GM19452 (cell line): ENCODE data around the gene CDH15.

ENCODE experiments used
- ATAC-seq: cut with Tn5 transposase; IDR thresholded peaks from one replicate; pipeline ENCODE4 v1.9.1; 2021; ENCODE audit not compliant: unreplicated experiment

Gene CDH15

DNA sequence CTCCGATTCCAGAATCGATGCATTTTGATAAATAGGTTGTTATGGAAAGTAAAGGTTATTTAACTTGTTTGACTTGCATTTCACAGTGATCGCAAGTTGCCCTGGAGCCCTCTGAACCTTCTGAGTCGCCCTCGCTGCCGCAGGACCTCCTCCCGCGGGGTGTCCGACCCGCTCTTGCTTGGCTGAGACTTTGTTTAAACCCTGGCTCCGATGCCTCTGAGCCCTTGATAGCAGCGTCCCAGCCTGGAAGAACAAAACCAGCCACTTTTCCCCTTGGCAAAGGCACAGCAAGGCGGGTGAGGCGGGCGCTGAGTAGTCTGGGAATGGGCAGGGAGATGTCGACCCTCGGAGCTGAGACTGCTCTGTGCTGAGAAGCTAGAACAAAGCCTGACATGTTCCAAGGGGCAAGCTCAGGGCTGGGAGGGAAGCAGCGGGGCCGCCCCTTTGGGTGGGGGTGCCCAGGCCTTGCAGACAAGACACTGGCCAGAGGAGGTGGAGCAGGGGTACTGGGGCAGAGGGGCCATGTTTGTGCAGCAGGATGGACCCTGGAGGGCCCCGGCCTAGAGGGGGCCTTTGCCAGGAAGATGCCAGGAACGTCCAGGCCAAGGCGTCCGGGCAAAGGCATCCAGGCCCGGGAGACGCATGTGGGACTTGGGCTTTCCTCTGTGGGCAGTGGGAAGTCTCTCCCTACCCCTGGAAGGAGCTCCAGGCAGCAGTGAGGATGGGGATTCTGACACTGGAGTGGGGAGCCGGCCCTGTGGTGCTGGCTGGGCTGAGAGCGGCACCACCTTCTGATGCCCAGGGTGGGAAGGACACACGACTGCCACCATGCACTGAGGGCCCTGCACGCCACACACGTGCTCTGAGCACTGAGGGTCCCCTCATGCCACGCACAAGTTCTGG lies 30.3 kb upstream of the CDH15 start:
- no peak for ATAC-seq

DNA sequence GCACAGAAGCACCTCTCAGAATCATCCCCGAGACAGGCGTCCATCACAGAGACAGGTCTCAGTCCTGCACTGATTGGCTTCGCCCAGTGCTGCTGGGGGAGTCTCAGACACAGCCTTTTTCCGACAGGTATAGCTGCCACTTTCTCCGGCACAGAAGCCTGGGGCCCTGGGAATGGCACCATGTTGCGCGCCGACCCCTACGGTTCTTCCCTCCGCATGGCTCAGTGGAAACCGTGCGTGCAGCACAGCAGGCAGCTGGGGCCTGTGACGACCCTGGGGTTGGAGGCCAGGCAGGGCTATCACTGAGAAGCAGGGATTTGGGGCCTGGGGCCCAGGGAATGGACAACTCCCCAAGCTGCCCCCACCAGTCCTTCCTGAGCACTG lies 29.7 kb upstream of the CDH15 start:
- no peak for ATAC-seq

GRCh38 chr16:89142474-89143195 lies 28.9 kb upstream of the CDH15 start:
- ATAC-seq, result no peak

DNA sequence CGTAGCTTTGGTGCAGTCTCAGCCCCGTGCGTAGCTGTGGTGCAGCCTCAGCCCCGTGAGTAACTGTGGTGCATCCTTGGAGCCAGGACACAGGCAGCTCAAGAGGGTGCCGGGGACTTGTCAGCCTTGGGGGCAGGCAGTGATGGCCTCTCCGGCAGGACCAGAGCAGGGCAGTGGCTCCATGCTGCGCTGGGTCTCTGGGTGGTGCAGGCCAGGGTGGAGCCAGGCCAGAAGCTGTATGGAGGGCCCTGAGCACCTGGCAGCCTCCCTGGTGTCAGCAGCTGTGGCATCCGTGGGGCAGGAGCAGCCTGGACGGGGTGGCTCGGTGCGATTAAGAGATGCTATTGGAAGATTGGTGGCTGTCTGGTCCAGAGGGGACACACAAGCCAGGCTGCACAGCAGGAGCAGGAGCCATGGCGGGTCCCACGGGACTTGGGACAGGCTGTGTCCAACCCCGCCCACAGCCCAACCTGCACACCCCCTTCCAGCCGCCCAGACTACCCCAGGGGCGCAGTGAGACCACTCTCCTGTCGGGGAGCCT lies 28.3 kb upstream of the CDH15 start:
- ATAC-seq, result no peak

- no peak for ATAC-seq
Observed at GRCh38 chr16:89143911-89144675, 27.5 kb upstream of the CDH15 start.

DNA sequence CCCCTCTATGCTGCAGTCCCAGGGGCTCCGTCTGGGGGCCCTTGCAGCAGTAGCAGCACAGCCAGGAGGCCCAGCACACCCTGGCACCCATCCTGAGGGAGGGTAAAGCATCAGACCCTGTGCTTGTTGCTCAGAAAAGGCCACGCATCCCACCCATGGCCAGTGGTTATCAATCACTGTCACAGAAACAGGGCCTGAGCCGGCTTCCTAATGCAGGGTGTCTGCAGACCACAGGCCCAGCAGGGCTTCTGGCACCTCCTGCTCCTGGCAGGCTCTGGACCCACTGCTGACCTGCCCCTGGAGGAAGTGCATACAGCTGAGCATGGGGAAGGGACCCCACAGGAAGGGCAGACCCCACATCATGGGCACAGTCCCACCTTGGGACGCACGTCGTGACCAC lies 26.9 kb upstream of the CDH15 start:
- ATAC-seq, result no peak

GRCh38 chr16:89145406-89146161 lies 26.0 kb upstream of the CDH15 start:
- no peak for ATAC-seq

DNA sequence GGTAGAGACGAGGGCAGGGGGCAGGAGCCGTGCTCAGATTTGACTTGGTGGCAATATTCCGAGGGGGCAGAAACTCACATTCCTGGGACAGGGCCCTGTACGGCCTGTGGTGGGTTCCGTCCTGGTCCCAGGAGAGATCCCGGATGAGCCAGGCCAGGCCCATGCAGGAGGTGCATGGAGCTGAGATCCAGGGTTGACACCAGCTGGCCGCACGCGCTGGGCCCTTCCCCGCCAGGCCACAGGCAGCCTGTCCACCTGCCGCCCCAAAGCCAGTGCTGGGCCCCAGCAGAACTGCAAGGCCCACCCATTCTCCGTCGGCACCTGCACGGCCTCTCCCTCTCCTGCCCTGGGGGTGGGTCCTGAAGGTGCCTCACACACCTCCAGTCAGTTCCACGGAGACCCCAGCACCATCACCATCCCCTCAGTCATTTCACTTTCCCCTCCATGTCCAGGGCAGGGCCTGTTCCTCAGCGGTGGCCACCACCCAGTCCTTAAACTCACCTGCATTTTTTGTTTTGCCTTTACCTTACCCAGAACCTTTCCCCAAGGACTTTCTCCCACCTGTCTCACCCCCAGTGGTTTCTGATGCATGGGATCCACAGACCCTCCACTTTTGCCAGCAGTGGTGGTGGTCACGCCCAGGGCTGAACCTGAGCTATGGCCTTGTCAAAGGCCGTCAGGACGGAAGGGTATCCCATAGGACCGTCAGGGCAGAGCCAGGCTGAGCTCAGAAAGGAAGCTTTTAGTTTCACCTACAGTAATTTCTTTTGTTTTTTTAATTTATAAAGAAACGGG lies 25.1 kb upstream of the CDH15 start:
- no peak for ATAC-seq

GRCh38 chr16:89147085-89147817 lies 24.3 kb upstream of the CDH15 start:
- no peak for ATAC-seq

GRCh38 chr16:89149386-89149785 lies 22.2 kb upstream of the CDH15 start:
- ATAC-seq, result no peak

GRCh38 chr16:89150090-89150835 lies 21.3 kb upstream of the CDH15 start:
- ATAC-seq, result no peak

- ATAC-seq, result no peak
Observed at GRCh38 chr16:89150981-89151380, 20.6 kb upstream of the CDH15 start.

GRCh38 chr16:89152831-89153700 lies 18.5 kb upstream of the CDH15 start:
- ATAC-seq, result no peak

DNA sequence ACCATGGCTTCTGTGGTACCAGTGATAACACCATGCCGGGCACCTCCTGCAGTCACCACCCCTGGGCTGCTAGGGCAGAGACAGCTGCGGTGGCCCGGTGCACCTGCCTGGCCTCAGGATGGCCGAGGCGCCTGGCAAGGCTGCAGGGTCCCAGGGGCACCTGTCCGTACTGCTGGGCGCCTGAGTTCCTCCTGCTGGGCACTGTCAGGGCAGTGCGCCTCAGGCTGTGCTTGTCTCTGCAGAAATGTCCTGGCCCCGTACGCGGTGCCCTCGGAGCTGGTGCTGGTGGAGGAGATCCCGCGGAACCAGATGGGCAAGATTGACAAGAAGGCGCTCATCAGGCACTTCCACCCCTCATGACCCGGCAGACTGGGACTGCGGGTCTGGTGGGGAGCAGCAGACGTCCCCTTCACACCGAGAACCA lies 17.7 kb upstream of the CDH15 start:
- ATAC-seq, result no peak

- no peak for ATAC-seq
Observed at GRCh38 chr16:89154390-89155183, 17.0 kb upstream of the CDH15 start.

DNA sequence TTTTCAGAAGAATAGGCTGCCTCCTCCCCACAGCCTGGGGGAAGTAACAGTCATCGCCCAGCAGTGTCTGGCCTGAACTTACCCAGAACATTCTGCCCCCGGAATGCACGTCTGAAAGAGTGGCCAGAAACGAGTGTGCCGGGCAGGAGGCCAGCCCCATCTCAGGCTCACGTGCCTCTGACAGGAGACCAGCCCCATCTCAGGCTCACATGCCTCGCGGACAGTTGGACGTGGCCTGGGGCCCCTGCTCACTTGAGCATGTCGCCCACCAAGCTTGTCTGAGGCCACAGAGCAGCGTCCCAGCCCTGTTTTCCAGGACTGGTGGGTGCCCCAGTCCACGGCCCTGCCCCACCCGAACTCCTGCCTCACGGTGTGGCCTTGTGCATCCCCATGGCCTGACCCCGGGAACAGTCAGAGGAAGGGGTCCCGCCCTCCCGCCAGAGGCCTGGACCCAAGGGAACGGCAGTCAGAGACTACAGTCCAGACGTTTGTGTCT lies 16.3 kb upstream of the CDH15 start:
- no peak for ATAC-seq
